ENCODE measurements around the gene MAP7D2. TPM values are rescaled to one million over a fixed set of nuclear protein-coding genes. Genes with fewer than 3 reads are reported as not detected.

The MAP7D2 gene
- total RNA-seq, 1 donor = 0.36 TPM

DNA sequence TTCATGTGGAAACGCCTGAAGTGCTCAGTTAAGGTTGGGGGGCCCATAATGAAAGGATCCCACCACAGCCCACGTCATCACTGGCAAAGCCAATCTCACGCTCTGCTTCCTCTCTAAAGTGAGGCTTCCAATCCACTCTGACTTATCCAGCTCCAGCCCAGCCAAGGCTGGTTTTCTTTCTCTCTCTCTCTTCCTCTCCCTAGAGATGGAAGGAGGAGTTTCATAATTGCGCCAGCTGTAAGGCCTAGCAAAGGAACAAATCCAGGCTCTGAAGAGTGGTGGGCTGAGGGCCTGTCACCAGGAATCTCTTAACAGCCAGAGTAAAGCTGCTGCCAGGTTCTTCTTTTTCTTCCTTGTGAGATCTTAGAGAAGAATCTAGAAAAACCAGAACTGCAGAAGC is 105.1 kb downstream of the MAP7D2 start:
- H4K20me1 ChIP-seq (ENCODE audit: insufficient read depth, low read length) = no peaks in the 10 kb centered on the region
- no peak overlapping the region for H3K4me3 ChIP-seq (ENCODE audit: insufficient read depth, low read length)
- peaks cover 7% of the 10 kb centered on the region for H3K9me3 ChIP-seq (ENCODE audit: low read depth, low read length)
- H3K27me3 ChIP-seq (ENCODE audit: insufficient read depth, low read length) = no peaks in the 10 kb centered on the region
- H3K4me2 ChIP-seq (ENCODE audit: insufficient read depth, low read length) = no peak overlapping the region
- no peak overlapping the region for H3K27ac ChIP-seq (ENCODE audit: low read depth, low read length)
- no peak overlapping the region for H2AFZ ChIP-seq (ENCODE audit: low read length)
- no peaks in the 10 kb centered on the region for H3K36me3 ChIP-seq (ENCODE audit: insufficient read depth, low read length)
- H3K79me2 ChIP-seq (ENCODE audit: insufficient read depth, low read length) = no peaks in the 10 kb centered on the region
- no peaks in the 10 kb centered on the region for H3K4me1 ChIP-seq (ENCODE audit: insufficient read depth, low read length)
- DNase-seq (ENCODE audit: insufficient read length, low spot score, missing footprints) = no peak
- no peak for TF ChIP-seq CTCF (IDR thresholded peaks at IDR 0.05; ENCODE audit: extremely low read depth, low read depth, low read length)

- no peaks in the 10 kb centered on the region for H3K27me3 ChIP-seq (ENCODE audit: insufficient read depth, low read length)
- no peaks in the 10 kb centered on the region for H4K20me1 ChIP-seq (ENCODE audit: insufficient read depth, low read length)
- no peak overlapping the region for H2AFZ ChIP-seq (ENCODE audit: low read length)
- TF ChIP-seq CTCF (IDR thresholded peaks at IDR 0.05; ENCODE audit: extremely low read depth, low read depth, low read length) = no peak
- no peaks in the 10 kb centered on the region for H3K79me2 ChIP-seq (ENCODE audit: insufficient read depth, low read length)
- H3K27ac ChIP-seq (ENCODE audit: low read depth, low read length) = no peak overlapping the region
- no peak for DNase-seq (ENCODE audit: insufficient read length, low spot score, missing footprints)
- H3K9me3 ChIP-seq (ENCODE audit: low read depth, low read length) = peaks cover 2% of the 10 kb centered on the region
- H3K36me3 ChIP-seq (ENCODE audit: insufficient read depth, low read length) = no peaks in the 10 kb centered on the region
- H3K4me1 ChIP-seq (ENCODE audit: insufficient read depth, low read length) = no peaks in the 10 kb centered on the region
- no peak overlapping the region for H3K4me3 ChIP-seq (ENCODE audit: insufficient read depth, low read length)
- no peak overlapping the region for H3K4me2 ChIP-seq (ENCODE audit: insufficient read depth, low read length)
Observed at GRCh38 chrX:20007962-20008622, 108.6 kb downstream of the MAP7D2 start.

- TF ChIP-seq CTCF (IDR thresholded peaks at IDR 0.05; ENCODE audit: extremely low read depth, low read depth, low read length) = no peak
- Histone ChIP-seq H3K27me3 (ENCODE audit: insufficient read depth, low read length) (no peaks in the 10 kb centered on the region), H3K4me1 (ENCODE audit: insufficient read depth, low read length) (no peaks in the 10 kb centered on the region), H3K9me3 (ENCODE audit: low read depth, low read length) (no peaks in the 10 kb centered on the region), H4K20me1 (ENCODE audit: insufficient read depth, low read length) (no peaks in the 10 kb centered on the region), H3K36me3 (ENCODE audit: insufficient read depth, low read length) (no peaks in the 10 kb centered on the region), H3K4me3 (ENCODE audit: insufficient read depth, low read length) (no peak overlapping the region), H3K79me2 (ENCODE audit: insufficient read depth, low read length) (no peaks in the 10 kb centered on the region), H3K27ac (ENCODE audit: low read depth, low read length) (no peak overlapping the region), H3K4me2 (ENCODE audit: insufficient read depth, low read length) (no peak overlapping the region), H2AFZ (ENCODE audit: low read length) (no peak overlapping the region)
- no peak for DNase-seq (ENCODE audit: insufficient read length, low spot score, missing footprints)
Observed at GRCh38 chrX:20005883-20006282, 110.8 kb downstream of the MAP7D2 start.

DNA sequence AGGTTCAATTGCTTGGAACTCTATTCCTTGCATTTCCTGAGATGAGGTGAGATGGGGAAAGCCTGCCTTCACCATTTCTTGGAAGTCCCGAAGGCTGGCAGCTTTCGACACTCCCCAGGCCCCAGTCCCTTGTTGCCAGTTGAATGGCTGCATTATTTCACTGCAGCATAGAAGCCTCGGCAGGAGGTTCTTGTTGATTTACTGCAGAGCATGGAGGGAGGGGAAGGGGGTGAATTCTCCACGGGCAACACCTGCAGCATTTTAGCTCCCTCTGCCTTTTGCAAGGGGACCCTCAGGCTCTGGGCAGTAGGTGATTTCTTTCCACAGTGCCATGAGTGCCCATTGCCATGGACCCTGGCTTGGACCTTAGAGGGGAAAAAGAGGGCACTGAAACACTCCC is 115.1 kb downstream of the MAP7D2 start:
- Histone ChIP-seq H3K4me1 (ENCODE audit: insufficient read depth, low read length) (no peaks in the 10 kb centered on the region), H3K27me3 (ENCODE audit: insufficient read depth, low read length) (peaks cover 4% of the 10 kb centered on the region), H3K4me3 (ENCODE audit: insufficient read depth, low read length) (no peak overlapping the region), H2AFZ (ENCODE audit: low read length) (no peak overlapping the region), H3K9me3 (ENCODE audit: low read depth, low read length) (no peaks in the 10 kb centered on the region), H3K4me2 (ENCODE audit: insufficient read depth, low read length) (no peak overlapping the region), H3K27ac (ENCODE audit: low read depth, low read length) (no peak overlapping the region), H4K20me1 (ENCODE audit: insufficient read depth, low read length) (no peaks in the 10 kb centered on the region), H3K79me2 (ENCODE audit: insufficient read depth, low read length) (no peaks in the 10 kb centered on the region), H3K36me3 (ENCODE audit: insufficient read depth, low read length) (no peaks in the 10 kb centered on the region)
- no peak for TF ChIP-seq CTCF (IDR thresholded peaks at IDR 0.05; ENCODE audit: extremely low read depth, low read depth, low read length)
- DNase-seq (ENCODE audit: insufficient read length, low spot score, missing footprints) = no peak

All from osteoblast (primary cell).